H1 (cell line): ENCODE data around the gene LYRM7. TPM values are rescaled to one million over a fixed set of nuclear protein-coding genes. Genes with fewer than 3 reads are reported as not detected.

Experiments
- RAD21 ChIP-seq, 2 experiments: IDR thresholded peaks in 1 of 2; conservative IDR thresholded peaks in 1 of 2; 2 replicates each; pipeline ENCODE4 v1.6.1; 2011; ENCODE audit warnings: low read depth in 2 of 2, low read length in 2 of 2, improper control_type of control experiment in 1 of 2, inconsistent platforms in 1 of 2, mild to moderate bottlenecking in 1 of 2, moderate library complexity in 1 of 2
- TBP ChIP-seq: IDR thresholded peaks from 2 replicates; pipeline ENCODE4 v1.6.1; 2011; ENCODE audit warnings: low read depth, low read length, improper control_type of control experiment
- polyA plus RNA-seq, 7 experiments: library from polyadenylated mRNA; depleted of rRNA in 3 of 7; stranded (reverse) in 5 of 7; unstranded in 2 of 7; fragments of >200 nt in 5 of 7; fragments of 200-250 nt in 2 of 7; gene quantifications; 1 replicate in 5 of 7; 2 replicates in 1 of 7; 4 replicates in 1 of 7; pipeline versions ENCODE4 v1.2.1 to v1.2.3, GENCODE V29; 2011 to 2013; ENCODE audit warnings: missing spikeins in 2 of 7, mixed read lengths in 2 of 7
- total RNA-seq: library from RNA; stranded (reverse); fragmentation: NEBNext Ultra II Directional; extraction: Animal tissue kit (Norgen Biotek cat#: 25700); gene quantifications from 2 replicates; pipeline ENCODE4 v1.2.1, GENCODE V29; 2021
- TF ChIP-seq, protein P1 (sequence below): fragments of 300-600 bp; sonication (generic); IDR thresholded peaks from 2 replicates; pipeline ENCODE4 v1.7.1; 2012; ENCODE audit warnings: low read length, moderate library complexity, mild to moderate bottlenecking, inconsistent platforms; ENCODE audit not compliant: insufficient replicate concordance

Gene LYRM7
- total and polyA plus RNA-seq, 2 of the 8 experiments (the other 6 are each of a cell fraction or from before 2014, with no cell fraction given), result 1.9 to 12.6 TPM

DNA sequence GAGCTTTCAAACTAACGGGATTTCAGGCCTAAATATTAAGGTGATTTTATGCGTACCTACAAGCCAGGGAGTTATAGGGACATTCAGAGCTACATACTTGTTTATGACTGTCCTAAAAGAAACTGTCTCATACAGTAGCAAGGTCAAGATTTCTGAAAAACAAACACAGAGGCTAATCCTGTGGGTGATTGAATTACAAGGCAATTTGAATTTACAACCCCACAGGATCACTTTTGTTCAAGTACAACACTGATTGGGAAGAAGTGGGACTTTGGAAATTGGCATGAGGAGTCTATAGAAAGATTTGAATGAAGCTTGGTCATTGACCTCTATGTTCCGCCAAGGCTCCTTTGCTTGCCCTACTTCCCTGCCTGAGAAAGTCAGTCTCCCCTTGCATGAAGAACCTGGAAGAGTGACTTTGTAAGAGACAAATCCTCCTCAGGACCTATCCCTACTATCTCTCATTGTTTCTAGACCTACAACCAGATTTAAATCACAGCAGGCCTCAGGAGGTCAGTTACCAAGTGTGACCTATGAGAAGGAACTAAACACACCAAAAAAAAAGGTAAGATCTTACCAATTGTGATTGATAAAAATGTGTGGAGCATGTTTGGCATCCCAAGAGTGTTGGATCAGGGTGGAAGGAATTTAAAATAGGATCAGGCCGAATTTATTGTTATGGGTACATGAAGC, 54.7 kb downstream of the LYRM7 start (continued):
- TF ChIP-seq, protein P1, sequence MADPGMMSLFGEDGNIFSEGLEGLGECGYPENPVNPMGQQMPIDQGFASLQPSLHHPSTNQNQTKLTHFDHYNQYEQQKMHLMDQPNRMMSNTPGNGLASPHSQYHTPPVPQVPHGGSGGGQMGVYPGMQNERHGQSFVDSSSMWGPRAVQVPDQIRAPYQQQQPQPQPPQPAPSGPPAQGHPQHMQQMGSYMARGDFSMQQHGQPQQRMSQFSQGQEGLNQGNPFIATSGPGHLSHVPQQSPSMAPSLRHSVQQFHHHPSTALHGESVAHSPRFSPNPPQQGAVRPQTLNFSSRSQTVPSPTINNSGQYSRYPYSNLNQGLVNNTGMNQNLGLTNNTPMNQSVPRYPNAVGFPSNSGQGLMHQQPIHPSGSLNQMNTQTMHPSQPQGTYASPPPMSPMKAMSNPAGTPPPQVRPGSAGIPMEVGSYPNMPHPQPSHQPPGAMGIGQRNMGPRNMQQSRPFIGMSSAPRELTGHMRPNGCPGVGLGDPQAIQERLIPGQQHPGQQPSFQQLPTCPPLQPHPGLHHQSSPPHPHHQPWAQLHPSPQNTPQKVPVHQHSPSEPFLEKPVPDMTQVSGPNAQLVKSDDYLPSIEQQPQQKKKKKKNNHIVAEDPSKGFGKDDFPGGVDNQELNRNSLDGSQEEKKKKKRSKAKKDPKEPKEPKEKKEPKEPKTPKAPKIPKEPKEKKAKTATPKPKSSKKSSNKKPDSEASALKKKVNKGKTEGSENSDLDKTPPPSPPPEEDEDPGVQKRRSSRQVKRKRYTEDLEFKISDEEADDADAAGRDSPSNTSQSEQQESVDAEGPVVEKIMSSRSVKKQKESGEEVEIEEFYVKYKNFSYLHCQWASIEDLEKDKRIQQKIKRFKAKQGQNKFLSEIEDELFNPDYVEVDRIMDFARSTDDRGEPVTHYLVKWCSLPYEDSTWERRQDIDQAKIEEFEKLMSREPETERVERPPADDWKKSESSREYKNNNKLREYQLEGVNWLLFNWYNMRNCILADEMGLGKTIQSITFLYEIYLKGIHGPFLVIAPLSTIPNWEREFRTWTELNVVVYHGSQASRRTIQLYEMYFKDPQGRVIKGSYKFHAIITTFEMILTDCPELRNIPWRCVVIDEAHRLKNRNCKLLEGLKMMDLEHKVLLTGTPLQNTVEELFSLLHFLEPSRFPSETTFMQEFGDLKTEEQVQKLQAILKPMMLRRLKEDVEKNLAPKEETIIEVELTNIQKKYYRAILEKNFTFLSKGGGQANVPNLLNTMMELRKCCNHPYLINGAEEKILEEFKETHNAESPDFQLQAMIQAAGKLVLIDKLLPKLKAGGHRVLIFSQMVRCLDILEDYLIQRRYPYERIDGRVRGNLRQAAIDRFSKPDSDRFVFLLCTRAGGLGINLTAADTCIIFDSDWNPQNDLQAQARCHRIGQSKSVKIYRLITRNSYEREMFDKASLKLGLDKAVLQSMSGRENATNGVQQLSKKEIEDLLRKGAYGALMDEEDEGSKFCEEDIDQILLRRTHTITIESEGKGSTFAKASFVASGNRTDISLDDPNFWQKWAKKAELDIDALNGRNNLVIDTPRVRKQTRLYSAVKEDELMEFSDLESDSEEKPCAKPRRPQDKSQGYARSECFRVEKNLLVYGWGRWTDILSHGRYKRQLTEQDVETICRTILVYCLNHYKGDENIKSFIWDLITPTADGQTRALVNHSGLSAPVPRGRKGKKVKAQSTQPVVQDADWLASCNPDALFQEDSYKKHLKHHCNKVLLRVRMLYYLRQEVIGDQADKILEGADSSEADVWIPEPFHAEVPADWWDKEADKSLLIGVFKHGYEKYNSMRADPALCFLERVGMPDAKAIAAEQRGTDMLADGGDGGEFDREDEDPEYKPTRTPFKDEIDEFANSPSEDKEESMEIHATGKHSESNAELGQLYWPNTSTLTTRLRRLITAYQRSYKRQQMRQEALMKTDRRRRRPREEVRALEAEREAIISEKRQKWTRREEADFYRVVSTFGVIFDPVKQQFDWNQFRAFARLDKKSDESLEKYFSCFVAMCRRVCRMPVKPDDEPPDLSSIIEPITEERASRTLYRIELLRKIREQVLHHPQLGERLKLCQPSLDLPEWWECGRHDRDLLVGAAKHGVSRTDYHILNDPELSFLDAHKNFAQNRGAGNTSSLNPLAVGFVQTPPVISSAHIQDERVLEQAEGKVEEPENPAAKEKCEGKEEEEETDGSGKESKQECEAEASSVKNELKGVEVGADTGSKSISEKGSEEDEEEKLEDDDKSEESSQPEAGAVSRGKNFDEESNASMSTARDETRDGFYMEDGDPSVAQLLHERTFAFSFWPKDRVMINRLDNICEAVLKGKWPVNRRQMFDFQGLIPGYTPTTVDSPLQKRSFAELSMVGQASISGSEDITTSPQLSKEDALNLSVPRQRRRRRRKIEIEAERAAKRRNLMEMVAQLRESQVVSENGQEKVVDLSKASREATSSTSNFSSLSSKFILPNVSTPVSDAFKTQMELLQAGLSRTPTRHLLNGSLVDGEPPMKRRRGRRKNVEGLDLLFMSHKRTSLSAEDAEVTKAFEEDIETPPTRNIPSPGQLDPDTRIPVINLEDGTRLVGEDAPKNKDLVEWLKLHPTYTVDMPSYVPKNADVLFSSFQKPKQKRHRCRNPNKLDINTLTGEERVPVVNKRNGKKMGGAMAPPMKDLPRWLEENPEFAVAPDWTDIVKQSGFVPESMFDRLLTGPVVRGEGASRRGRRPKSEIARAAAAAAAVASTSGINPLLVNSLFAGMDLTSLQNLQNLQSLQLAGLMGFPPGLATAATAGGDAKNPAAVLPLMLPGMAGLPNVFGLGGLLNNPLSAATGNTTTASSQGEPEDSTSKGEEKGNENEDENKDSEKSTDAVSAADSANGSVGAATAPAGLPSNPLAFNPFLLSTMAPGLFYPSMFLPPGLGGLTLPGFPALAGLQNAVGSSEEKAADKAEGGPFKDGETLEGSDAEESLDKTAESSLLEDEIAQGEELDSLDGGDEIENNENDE, result no peak
- TF ChIP-seq RAD21 (IDR thresholded peaks at IDR 0.05 in 1 of 2, conservative IDR thresholded peaks at IDR 0.05 in 1 of 2; ENCODE audit: low read depth in 2 of 2, low read length in 2 of 2) (no peak), TBP (no peak)
